Common myeloid progenitor, CD34-positive (primary cell): ENCODE measurements around the gene ETFDH.
A peak's percentile ranks its signal among the peaks of the same experiment; 100 is the strongest.
"Not testable (repeated sequence)": the region's sequence is repeated elsewhere in the genome, so short reads cannot be mapped to it uniquely, and the experiment has no call there.

Experiments
- CTCF ChIA-PET: fragments of 350-600 bp; sonication (Branson Sonifier 250); formaldehyde crosslinking; loops from one replicate; lab custom pipeline; 2021; ENCODE audit warnings: antibody characterized with exemption; lab: Charles Lee
- POLR2A ChIA-PET: fragments of 350-600 bp; sonication (Branson Sonifier 250); formaldehyde crosslinking; loops from one replicate; lab custom pipeline; 2021; ENCODE audit warnings: antibody characterized with exemption; lab: Charles Lee
- DNase-seq, 3 donors: peaks; one replicate each; pipeline versions ENCODE4 v3.0.0 to v3.0.0-alpha.2; 2013
- H3K27ac ChIP-seq, 2 experiments: 1 replicate in 1 of 2; 2 replicates in 1 of 2; pipeline ENCODE4 v1.7.0; 2013; ENCODE audit warnings: inconsistent platforms in 2 of 2, low read length in 2 of 2, mild to moderate bottlenecking in 2 of 2, low read depth in 1 of 2, moderate library complexity in 1 of 2; ENCODE audit not compliant: severe bottlenecking in 2 of 2, insufficient read depth in 1 of 2, poor library complexity in 1 of 2
- H3K27me3 ChIP-seq, 5 experiments: replicated peaks in 2 of 5; 1 replicate in 3 of 5; 2 replicates in 2 of 5; pipeline versions ENCODE4 v1.6.1 to v1.7.0; 2013; ENCODE audit warnings: low read length in 4 of 5, mild to moderate bottlenecking in 2 of 5, moderate library complexity in 2 of 5, inconsistent platforms in 1 of 5; ENCODE audit not compliant: insufficient read depth in 5 of 5, control insufficient read depth in 4 of 5
- H3K36me3 ChIP-seq, 4 experiments: 1 replicate in 2 of 4; 2 replicates in 2 of 4; pipeline versions ENCODE4 v1.6.1 to v1.7.0; 2013; ENCODE audit warnings: low read length in 3 of 4, control low read depth in 1 of 4, mild to moderate bottlenecking in 1 of 4; ENCODE audit not compliant: control insufficient read depth in 4 of 4, insufficient read depth in 4 of 4
- H3K4me1 ChIP-seq, 4 experiments: 1 replicate in 3 of 4; 2 replicates in 1 of 4; pipeline versions ENCODE4 v1.6.1 to v1.7.1; 2013; ENCODE audit warnings: low read length in 3 of 4, mild to moderate bottlenecking in 3 of 4, control low read depth in 1 of 4, inconsistent platforms in 1 of 4, moderate library complexity in 1 of 4; ENCODE audit not compliant: control insufficient read depth in 4 of 4, insufficient read depth in 4 of 4; ENCODE audit errors: control extremely low read depth in 1 of 4
- H3K4me3 ChIP-seq, 7 experiments: 1 replicate in 4 of 7; 2 replicates in 3 of 7; pipeline versions ENCODE4 v1.5.1 to v1.7.0; 2013; ENCODE audit warnings: mild to moderate bottlenecking in 7 of 7, low read length in 6 of 7, moderate library complexity in 6 of 7, inconsistent platforms in 2 of 7, low read depth in 2 of 7, control low read depth in 1 of 7; ENCODE audit not compliant: insufficient read depth in 4 of 7, control insufficient read depth in 1 of 7; ENCODE audit errors: extremely low read depth in 1 of 7
- H3K9me3 ChIP-seq, 5 experiments: 1 replicate in 4 of 5; 2 replicates in 1 of 5; pipeline versions ENCODE4 v1.6.1 to v1.7.1; 2013; ENCODE audit warnings: low read length in 4 of 5, mild to moderate bottlenecking in 2 of 5, inconsistent platforms in 1 of 5, low read depth in 1 of 5, moderate library complexity in 1 of 5; ENCODE audit not compliant: control insufficient read depth in 4 of 5, insufficient read depth in 2 of 5; ENCODE audit errors: control extremely low read depth in 1 of 5
- WGBS: methylation state at CpG from one replicate; pipeline ENCODE4 v1.1.5; 2013; ENCODE audit not compliant: insufficient coverage; 5-methylcytosine and 5-hydroxymethylcytosine counted together

The ETFDH gene

GRCh38 chr4:158644760-158645159 is 27.3 kb upstream of the ETFDH start:
- CTCF ChIA-PET, result no interaction called here
- H3K27ac ChIP-seq, result no peak overlapping the region
- no peak for DNase-seq
- H3K4me1 ChIP-seq, result no peaks in the 10 kb centered on the region
- no peaks in the 10 kb centered on the region for H3K36me3 ChIP-seq
- H3K9me3 ChIP-seq, result no peaks in the 10 kb centered on the region
- POLR2A ChIA-PET, result no interaction called here
- 100% methylated on average over 1 of the region's 3 CpGs for WGBS
- H3K4me3 ChIP-seq, result no peak overlapping the region
- no peaks in the 10 kb centered on the region for H3K27me3 ChIP-seq

DNA sequence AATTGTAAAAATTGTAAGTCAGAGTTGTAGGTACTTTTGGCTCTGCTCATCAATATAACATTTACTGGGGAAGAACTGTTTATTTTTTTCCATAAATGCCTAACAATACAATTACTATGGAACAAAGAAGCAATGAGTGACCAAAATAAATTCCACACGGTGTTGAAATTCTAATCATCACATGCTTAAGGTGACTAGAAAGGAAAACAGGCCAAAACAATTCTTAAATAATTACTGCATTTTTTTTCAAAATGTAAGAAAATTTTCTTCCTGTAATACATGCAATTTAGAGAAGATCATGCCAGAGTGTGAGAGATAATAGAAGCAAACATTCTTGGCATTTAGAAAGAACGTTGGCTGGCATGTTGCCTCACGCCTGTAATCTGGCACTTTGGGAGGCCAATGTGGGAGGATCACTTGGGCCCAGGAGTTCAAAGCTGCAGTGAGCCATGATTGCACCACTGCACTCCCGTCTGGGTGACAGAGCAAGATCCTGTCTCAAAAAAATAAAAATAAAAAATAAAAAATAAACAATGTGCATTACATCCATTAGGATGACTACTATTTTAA is 22.9 kb upstream of the ETFDH start:
- H3K9me3 ChIP-seq, result no peaks in the 10 kb centered on the region
- H3K27ac ChIP-seq, result no peak overlapping the region
- H3K36me3 ChIP-seq, result no peaks in the 10 kb centered on the region
- peaks cover 0 to 3% (median 0%) of the 10 kb centered on the region in 4 experiments for H3K4me1 ChIP-seq
- POLR2A ChIA-PET, result interaction anchor here (0.5 kb wide), 1 partner anchor 17 kb away, joined by 3 read pairs; no protein-coding TSS in a partner anchor
- H3K4me3 ChIP-seq, result no peak overlapping the region
- no peaks in the 10 kb centered on the region for H3K27me3 ChIP-seq
- no peak for DNase-seq
- CTCF ChIA-PET, result no interaction called here
- WGBS, result 95% methylated on average over 2 of the region's 4 CpGs

- Histone ChIP-seq H3K27me3 (no peaks in the 10 kb centered on the region), H3K9me3 (no peaks in the 10 kb centered on the region), H3K27ac (no peak overlapping the region), H3K4me1 (peaks cover 0 to 3% (median 0%) of the 10 kb centered on the region in 4 experiments), H3K36me3 (no peaks in the 10 kb centered on the region), H3K4me3 (peak overlapping the region in 6 of 7 experiments; percentile 15 to 48 (median 29))
- ChIA-PET POLR2A (no interaction called here), CTCF (no interaction called here)
- no CpG with 5 or more reads among the region's 2 CpGs for WGBS
- peak in 2 of 3 donors; percentile 24 to 35 for DNase-seq
Observed at GRCh38 chr4:158652920-158653319, 19.2 kb upstream of the ETFDH start.

DNA sequence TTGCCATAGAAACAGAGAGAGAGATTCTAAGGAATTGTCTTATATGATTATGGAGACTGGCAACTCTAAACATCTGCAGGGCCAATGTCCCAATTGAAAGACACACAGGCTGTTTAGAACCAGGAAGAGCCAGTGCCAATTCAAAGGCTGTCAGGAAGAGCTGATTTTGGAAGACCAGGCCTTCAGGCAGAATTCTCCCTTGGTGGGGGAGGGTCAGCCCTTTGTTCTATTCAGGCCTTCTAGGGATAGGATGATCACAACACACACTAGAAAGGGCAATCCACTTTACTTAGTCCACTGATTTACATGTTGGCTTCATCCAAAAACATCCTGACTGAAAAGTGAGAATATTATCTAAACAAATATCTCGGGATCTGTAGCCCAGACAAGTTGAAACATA is 15.7 kb upstream of the ETFDH start:
- ChIA-PET CTCF (interaction anchor here (1.3 to 1.6 kb wide), 2 partner anchors 11 to 31 kb away, joined by 3 to 4 read pairs; no protein-coding TSS in a partner anchor), POLR2A (no interaction called here)
- H3K9me3 ChIP-seq, result no peaks in the 10 kb centered on the region
- H3K4me3 ChIP-seq, result no peak overlapping the region
- WGBS, result no CpG with 5 or more reads among the region's 1 CpG
- DNase-seq, result no peak
- H3K27me3 ChIP-seq, result no peaks in the 10 kb centered on the region
- peaks cover 0 to 3% (median 0%) of the 10 kb centered on the region in 4 experiments for H3K4me1 ChIP-seq
- no peak overlapping the region for H3K27ac ChIP-seq
- no peaks in the 10 kb centered on the region for H3K36me3 ChIP-seq

DNA sequence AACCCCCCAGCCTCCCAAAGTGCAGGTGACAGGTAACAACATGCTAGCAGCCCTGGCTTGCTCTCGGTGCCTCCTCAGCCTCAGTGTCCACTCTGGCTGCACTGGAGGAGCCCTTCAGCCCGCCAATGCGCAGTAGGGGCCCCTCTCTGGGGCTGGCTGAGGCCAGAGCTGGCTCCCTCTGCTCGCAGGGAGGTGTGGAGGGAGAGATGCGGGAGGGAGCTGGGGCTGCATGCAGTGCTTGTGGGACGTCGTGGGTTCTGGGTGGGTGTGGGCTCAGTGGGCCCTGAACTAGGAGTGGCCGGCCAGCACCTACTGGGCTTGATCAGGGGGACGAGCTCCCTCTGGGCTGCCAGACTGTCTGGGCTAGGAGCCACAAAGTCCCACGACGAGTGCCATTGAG is 14.8 kb upstream of the ETFDH start:
- no peak overlapping the region for H3K4me3 ChIP-seq
- WGBS, result 95% methylated on average over 9 of the region's 11 CpGs
- DNase-seq, result no peak
- POLR2A ChIA-PET, result interaction anchor here (0.6 kb wide), 1 partner anchor 272 kb away, joined by 3 read pairs; no protein-coding TSS in a partner anchor
- no peak overlapping the region for H3K27ac ChIP-seq
- H3K9me3 ChIP-seq, result no peaks in the 10 kb centered on the region
- no peaks in the 10 kb centered on the region for H3K27me3 ChIP-seq
- peaks cover 0 to 3% (median 0%) of the 10 kb centered on the region in 4 experiments for H3K4me1 ChIP-seq
- CTCF ChIA-PET, result interaction anchor here (1.4 kb wide), 1 partner anchor 10 kb away, joined by 5 read pairs; no protein-coding TSS in a partner anchor
- no peaks in the 10 kb centered on the region for H3K36me3 ChIP-seq

DNA sequence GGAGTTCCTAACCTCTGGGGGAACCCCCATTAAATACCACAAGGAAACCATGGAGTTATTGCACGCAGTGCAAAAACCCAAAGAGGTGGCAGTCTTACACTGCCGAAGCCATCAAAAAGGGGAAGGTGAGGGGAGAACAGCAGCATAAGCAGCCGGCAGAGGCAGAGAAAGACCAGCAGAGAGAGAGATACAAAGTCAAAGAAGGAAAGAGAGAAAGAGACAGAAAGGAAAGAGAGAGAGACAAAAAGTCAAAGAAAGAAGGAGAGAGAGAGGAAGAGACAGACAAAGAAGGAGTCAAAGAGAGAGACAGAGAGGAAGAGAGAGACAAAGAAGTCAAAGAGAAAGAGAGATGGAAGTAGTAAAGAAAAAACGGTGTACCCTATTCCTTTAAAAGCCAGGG is 8.8 kb upstream of the ETFDH start:
- POLR2A ChIA-PET, CTCF ChIA-PET, H3K36me3 ChIP-seq, H3K27me3 ChIP-seq, H3K9me3 ChIP-seq: not testable (repeated sequence)
- H3K27ac ChIP-seq, result peak overlapping the region in 1 of 2 experiments; percentile 34
- peak overlapping the region in 2 of 7 experiments; percentile 32 to 49 for H3K4me3 ChIP-seq
- peaks cover 0 to 17% (median 13%) of the 10 kb centered on the region in 4 experiments for H3K4me1 ChIP-seq
- peak; percentile 43 to 77 (median 70) for DNase-seq
- 0% methylated on average over 3 of the region's 4 CpGs for WGBS
